GM21717 (cell line): ENCODE measurements around the gene AKAP1.

Experiments
- ATAC-seq: cut with Tn5 transposase; IDR thresholded peaks from one replicate; pipeline ENCODE4 v1.9.1; 2021; ENCODE audit warnings: mild to moderate bottlenecking, moderate library complexity; ENCODE audit not compliant: unreplicated experiment

Gene AKAP1

GRCh38 chr17:57084802-57085447 is at the start of gene AKAP1:
Gene AKAP1, plus strand, starts transcription at chr17:57085246. Its CDS starts 20,219 bp downstream, at chr17:57105465.
- ATAC-seq, result peak; percentile 78

GRCh38 chr17:57035971-57036481 is 49.0 kb upstream of the AKAP1 start:
- ATAC-seq, result no peak

- no peak for ATAC-seq
Observed at GRCh38 chr17:57037411-57037810, 47.6 kb upstream of the AKAP1 start.

GRCh38 chr17:57038486-57038885 is 46.6 kb upstream of the AKAP1 start:
- ATAC-seq, result no peak

GRCh38 chr17:57040571-57040970 is 44.5 kb upstream of the AKAP1 start:
- no peak for ATAC-seq

GRCh38 chr17:57043276-57043675 is 41.8 kb upstream of the AKAP1 start:
- ATAC-seq, result no peak

- no peak for ATAC-seq
Observed at GRCh38 chr17:57044976-57045867, 39.8 kb upstream of the AKAP1 start.

- peak; percentile 79 for ATAC-seq
Observed at GRCh38 chr17:57045868-57046704, 39.0 kb upstream of the AKAP1 start.

GRCh38 chr17:57046749-57047148 is 38.3 kb upstream of the AKAP1 start:
- ATAC-seq, result no peak

- no peak for ATAC-seq
Observed at GRCh38 chr17:57048096-57048495, 37.0 kb upstream of the AKAP1 start.

- no peak for ATAC-seq
Observed at GRCh38 chr17:57050306-57050705, 34.7 kb upstream of the AKAP1 start.

GRCh38 chr17:57051886-57052361 is 33.1 kb upstream of the AKAP1 start:
- no peak for ATAC-seq

GRCh38 chr17:57062865-57063264 is 22.2 kb upstream of the AKAP1 start:
- no peak for ATAC-seq

GRCh38 chr17:57067162-57067561 is 17.9 kb upstream of the AKAP1 start:
- ATAC-seq, result no peak

GRCh38 chr17:57067781-57068180 is 17.3 kb upstream of the AKAP1 start:
- ATAC-seq, result no peak

- no peak for ATAC-seq
Observed at GRCh38 chr17:57068222-57068658, 16.8 kb upstream of the AKAP1 start.

GRCh38 chr17:57068707-57069106 is 16.3 kb upstream of the AKAP1 start:
- no peak for ATAC-seq

- no peak for ATAC-seq
Observed at GRCh38 chr17:57071991-57072944, 12.8 kb upstream of the AKAP1 start.

GRCh38 chr17:57073626-57074025 is 11.4 kb upstream of the AKAP1 start:
- ATAC-seq, result no peak

- no peak for ATAC-seq
Observed at GRCh38 chr17:57075193-57075592, 9.9 kb upstream of the AKAP1 start.
